Muscle layer of duodenum (tissue), 2 donors: ENCODE results near the gene DNM3.

Experiments
- H3K27ac ChIP-seq: one replicate; pipeline ENCODE4 v1.7.0; 2013; ENCODE audit warnings: mild to moderate bottlenecking, low read length
- H3K27me3 ChIP-seq: one replicate; pipeline ENCODE4 v1.7.0; 2013; ENCODE audit warnings: low read depth, mild to moderate bottlenecking, control low read depth, low read length
- H3K36me3 ChIP-seq, 2 donors: one replicate each; pipeline ENCODE4 v1.7.0; 2013; ENCODE audit warnings: low read length in 2 of 2, control low read depth in 1 of 2, mild to moderate bottlenecking in 1 of 2; ENCODE audit not compliant: insufficient read depth in 2 of 2, control insufficient read depth in 1 of 2
- H3K4me1 ChIP-seq, 2 donors: one replicate each; pipeline ENCODE4 v1.7.0; 2013; ENCODE audit warnings: low read length in 2 of 2, mild to moderate bottlenecking in 2 of 2, control low read depth in 1 of 2, moderate library complexity in 1 of 2; ENCODE audit not compliant: insufficient read depth in 2 of 2, control insufficient read depth in 1 of 2
- H3K4me3 ChIP-seq, 2 donors: one replicate each; pipeline ENCODE4 v1.7.0; 2013; ENCODE audit warnings: low read length in 2 of 2, low read depth in 1 of 2, mild to moderate bottlenecking in 1 of 2
- H3K9me3 ChIP-seq, 2 donors: one replicate each; pipeline ENCODE4 v1.7.0; 2013; ENCODE audit warnings: low read length in 2 of 2, control low read depth in 1 of 2, mild to moderate bottlenecking in 1 of 2; ENCODE audit not compliant: control insufficient read depth in 1 of 2
- donor health status: healthy.

Gene DNM3

DNA sequence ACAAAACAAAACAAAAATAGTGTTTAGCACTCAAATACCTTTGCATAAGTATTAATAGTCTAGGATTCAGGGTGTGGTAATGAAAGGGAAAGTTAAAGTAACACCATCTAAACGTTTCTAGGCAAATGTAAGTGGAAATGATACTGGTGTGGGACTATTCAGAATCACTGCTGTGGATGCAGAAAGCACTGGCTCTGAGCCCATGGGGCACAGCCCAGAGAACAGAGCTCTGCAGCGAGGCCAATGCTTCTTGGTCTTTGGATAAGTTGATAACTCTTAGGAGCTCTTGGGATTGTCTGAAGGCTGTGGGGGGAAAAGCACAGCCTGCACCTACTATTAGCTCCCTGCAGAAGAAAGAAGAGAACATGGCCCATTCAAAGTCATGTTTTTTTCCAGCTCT, 21.4 kb upstream of the DNM3 start:
- H3K27ac ChIP-seq = no peak overlapping the region
- no peaks in the 10 kb centered on the region for H3K9me3 ChIP-seq
- no peak overlapping the region for H3K4me3 ChIP-seq
- no peaks in the 10 kb centered on the region for H3K36me3 ChIP-seq
- H3K4me1 ChIP-seq = peaks cover 0 to 5% of the 10 kb centered on the region in 2 donors
- no peaks in the 10 kb centered on the region for H3K27me3 ChIP-seq

DNA sequence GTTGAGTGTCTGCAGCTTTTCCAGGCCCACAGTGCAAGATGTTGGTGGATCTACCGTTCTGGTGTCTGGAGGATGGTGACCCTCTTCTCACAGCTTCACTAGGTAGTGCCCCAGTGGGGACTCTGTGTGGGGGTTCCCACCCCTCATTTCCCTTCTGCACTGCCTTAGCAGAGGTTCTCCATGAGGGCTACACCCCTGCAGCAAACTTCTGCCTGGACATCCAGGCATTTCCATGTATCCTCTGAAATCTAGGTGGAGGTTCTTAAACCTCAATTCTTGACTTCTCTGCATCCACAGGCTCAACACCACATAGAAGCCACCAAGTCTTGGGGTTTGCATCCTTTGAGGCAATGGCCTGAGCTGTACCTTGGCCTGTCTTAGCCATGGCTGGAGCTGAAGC, 14.3 kb upstream of the DNM3 start:
- Histone ChIP-seq H3K27ac (no peak overlapping the region), H3K4me3 (no peak overlapping the region), H3K27me3 (no peaks in the 10 kb centered on the region), H3K9me3 (no peaks in the 10 kb centered on the region), H3K4me1 (no peaks in the 10 kb centered on the region), H3K36me3 (no peaks in the 10 kb centered on the region)

DNA sequence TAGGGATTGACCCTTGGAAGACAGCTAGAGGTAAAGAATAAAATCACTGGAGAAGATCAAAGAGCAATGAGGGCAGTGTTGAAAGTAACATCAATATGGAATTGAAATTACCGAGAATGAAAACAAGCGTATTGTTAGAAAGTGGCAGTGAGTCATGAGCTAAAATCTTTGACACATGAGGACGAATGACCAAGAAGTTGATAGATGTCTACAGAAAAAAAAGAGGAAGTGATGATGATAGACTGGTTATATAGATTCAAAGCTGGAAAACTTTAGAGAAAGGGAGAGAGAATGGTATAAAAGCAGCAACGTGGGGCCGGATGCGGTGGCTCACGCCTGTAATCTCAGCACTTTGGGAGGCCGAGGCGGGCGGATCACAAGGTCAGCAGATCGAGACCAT, 12.5 kb upstream of the DNM3 start:
- H3K4me1 ChIP-seq = no peaks in the 10 kb centered on the region
- H3K27me3 ChIP-seq = no peaks in the 10 kb centered on the region
- H3K4me3 ChIP-seq = no peak overlapping the region

DNA sequence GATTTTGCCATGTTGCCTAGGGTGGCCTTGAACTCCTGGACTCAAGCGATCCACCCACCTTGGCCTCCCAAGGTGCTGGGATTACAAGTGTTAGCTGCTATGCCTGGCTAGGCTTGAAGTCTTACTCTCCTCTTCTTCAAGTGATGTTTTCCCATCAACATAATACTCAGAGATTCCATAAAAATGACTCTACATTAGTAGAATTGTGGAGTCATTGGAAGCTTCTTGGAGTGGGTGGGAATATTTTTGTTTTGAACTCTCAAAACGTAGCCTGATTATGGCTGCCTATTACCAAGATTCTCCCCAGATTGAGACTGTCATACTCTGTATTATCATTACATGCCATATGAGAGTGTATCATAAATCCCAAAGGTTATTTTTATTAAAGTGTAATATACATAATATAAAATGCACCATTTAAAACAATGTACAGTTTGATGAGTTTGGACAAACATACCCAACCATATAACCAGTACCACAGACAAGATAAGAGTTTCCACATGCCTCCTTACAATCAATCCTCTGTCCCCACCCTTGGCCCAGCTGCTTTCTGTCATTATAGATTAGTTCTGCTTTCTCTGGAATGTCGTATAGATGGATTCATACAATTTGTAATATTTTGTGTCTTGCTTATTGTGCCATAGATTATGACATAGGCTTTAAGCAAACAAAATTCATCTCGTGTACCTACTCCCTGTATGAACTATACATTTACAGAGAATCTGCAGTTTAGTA, 8.0 kb upstream of the DNM3 start:
- Histone ChIP-seq H3K27ac (no peak overlapping the region), H3K27me3 (no peaks in the 10 kb centered on the region), H3K4me1 (no peaks in the 10 kb centered on the region), H3K4me3 (no peak overlapping the region), H3K9me3 (no peaks in the 10 kb centered on the region), H3K36me3 (no peaks in the 10 kb centered on the region)

More for the DNA sequence above, 12.5 kb upstream of the DNM3 start:
- no peaks in the 10 kb centered on the region for H3K9me3 ChIP-seq
- no peak overlapping the region for H3K27ac ChIP-seq
- H3K36me3 ChIP-seq = no peaks in the 10 kb centered on the region

DNA sequence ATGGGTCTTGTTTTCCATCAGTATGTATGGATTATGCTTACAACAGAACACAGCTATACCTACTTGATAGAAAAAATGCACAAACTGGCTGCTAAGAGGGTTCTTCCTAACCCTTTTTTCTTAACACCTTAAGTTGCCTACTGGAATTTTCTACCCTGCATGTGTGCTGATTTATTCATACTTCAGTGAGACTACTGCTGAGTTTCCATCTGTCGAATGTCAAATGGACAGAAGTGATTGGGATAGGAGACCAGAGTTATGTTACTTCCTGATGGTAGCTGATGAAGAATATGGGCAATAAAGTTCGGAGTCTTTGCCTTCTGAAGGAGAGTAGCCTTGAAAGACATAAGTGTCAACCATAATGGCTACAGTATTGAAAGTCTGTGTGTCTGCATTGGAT, 6.5 kb upstream of the DNM3 start:
- H3K27me3 ChIP-seq = no peaks in the 10 kb centered on the region
- H3K4me1 ChIP-seq = no peaks in the 10 kb centered on the region
- no peak overlapping the region for H3K4me3 ChIP-seq
- H3K9me3 ChIP-seq = no peaks in the 10 kb centered on the region
- H3K27ac ChIP-seq = no peak overlapping the region
- no peaks in the 10 kb centered on the region for H3K36me3 ChIP-seq

DNA sequence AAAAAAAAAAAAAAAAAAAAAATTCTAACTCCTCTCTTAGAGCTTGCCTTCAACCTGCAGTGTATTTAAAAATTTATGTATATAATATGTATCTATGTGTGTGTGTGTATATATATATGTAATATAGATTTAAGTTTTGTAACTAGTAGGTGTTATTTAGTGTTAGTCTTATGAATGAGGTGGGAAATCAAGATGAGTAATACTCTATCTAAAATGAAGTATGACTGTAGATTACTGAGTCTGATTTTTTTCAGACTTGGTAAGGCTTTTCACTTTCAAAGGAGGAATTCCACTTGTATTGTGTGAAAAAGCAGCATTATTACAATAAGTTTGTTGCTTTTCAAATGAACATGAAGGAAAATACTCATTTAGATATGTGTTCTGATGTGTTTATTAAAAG, 5.4 kb upstream of the DNM3 start:
- Histone ChIP-seq H3K4me3 (no peak overlapping the region), H3K36me3 (no peaks in the 10 kb centered on the region), H3K27me3 (no peaks in the 10 kb centered on the region), H3K4me1 (peaks cover 0 to 5% of the 10 kb centered on the region in 2 donors), H3K27ac (no peak overlapping the region), H3K9me3 (no peaks in the 10 kb centered on the region)

DNA sequence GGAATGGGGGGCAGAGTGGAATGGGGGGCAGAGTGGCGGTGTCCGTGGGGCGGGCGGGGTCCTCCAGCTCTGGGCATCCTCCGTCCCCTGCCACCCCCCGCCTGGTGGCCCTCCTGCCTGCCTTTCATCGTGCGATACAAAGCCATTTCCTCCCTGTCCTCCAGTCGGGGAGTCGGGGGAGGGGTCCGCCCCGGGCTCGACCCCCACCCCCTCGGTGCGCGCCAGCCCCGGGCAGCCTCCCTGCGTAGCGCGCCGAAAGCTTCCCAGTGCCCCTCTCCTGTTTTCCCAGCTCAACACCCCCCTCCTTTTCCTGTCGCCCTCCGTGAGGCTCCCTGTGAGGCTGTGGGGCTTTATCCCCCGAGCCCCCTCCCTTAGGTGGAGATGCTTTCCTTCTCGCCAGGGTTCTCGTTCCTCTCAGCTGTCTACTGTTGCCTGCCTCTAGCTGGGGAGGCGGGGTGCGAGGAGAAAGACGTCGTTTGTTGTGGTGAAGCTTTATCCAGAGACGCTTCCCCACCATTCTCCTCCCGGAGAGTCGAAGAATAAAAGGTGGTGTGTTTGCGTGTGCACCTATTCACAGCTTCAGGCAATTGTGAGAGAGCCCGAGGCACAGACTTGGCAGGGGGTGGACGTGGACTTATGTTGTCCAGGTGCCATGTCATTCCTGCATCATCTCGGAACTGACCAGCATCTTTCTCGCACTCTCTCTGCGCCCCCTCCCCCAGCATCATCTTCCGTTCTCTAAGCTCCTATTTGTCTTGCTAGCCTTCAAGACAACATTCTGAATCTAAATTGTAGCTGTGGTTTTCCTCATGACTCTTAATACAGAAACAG, 848 bp downstream of the DNM3 start:
- no peak overlapping the region for H3K27ac ChIP-seq
- peak overlapping the region; percentile 74 to 93 for H3K4me3 ChIP-seq
- peaks cover 0 to 5% of the 10 kb centered on the region in 2 donors for H3K4me1 ChIP-seq
- no peaks in the 10 kb centered on the region for H3K9me3 ChIP-seq
- H3K27me3 ChIP-seq = peaks cover 6% of the 10 kb centered on the region
- no peaks in the 10 kb centered on the region for H3K36me3 ChIP-seq

DNA sequence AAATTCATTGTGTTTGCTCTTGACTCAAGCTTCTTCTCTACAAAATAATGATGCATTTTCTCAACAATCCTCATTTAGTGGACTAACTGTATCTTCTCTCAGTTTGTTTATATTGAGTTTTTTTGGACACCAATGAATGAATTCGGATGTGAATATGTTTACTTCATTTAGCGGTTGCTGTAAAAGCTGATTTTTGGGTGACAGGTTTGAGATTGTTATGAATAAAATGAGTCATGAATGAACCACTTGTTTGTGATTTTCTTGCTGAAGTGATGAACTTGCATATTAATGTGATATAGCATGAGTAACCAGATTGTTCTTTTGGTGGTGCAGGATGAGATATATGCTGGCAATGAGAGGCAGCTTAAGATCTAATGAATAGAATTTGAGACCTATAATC, 3.1 kb downstream of the DNM3 start:
- H3K9me3 ChIP-seq = no peaks in the 10 kb centered on the region
- no peak overlapping the region for H3K4me3 ChIP-seq
- H3K4me1 ChIP-seq = peaks cover 0 to 5% of the 10 kb centered on the region in 2 donors
- no peaks in the 10 kb centered on the region for H3K36me3 ChIP-seq
- H3K27me3 ChIP-seq = peaks cover 6% of the 10 kb centered on the region
- H3K27ac ChIP-seq = no peak overlapping the region

DNA sequence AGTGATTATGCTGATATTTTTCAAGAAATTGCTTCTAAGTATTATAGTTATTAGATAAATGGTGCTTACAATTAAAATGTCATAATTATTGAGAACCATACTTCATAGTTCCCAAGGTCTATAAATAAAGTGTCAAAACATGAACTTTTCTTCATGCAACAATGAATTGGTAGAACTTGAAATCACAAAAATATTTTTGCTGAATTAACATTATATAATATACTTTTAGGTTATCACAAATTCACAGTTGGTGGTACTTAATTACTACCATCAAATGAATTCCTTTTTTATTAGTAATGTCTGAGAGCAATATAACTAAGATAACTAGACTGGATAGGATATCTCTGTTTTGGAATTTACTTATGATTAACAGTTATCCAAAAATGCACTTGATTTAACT, 4.7 kb downstream of the DNM3 start:
- H3K9me3 ChIP-seq = no peaks in the 10 kb centered on the region
- no peak overlapping the region for H3K27ac ChIP-seq
- no peaks in the 10 kb centered on the region for H3K36me3 ChIP-seq
- H3K4me1 ChIP-seq = no peaks in the 10 kb centered on the region
- H3K4me3 ChIP-seq = no peak overlapping the region
- H3K27me3 ChIP-seq = peaks cover 6% of the 10 kb centered on the region

DNA sequence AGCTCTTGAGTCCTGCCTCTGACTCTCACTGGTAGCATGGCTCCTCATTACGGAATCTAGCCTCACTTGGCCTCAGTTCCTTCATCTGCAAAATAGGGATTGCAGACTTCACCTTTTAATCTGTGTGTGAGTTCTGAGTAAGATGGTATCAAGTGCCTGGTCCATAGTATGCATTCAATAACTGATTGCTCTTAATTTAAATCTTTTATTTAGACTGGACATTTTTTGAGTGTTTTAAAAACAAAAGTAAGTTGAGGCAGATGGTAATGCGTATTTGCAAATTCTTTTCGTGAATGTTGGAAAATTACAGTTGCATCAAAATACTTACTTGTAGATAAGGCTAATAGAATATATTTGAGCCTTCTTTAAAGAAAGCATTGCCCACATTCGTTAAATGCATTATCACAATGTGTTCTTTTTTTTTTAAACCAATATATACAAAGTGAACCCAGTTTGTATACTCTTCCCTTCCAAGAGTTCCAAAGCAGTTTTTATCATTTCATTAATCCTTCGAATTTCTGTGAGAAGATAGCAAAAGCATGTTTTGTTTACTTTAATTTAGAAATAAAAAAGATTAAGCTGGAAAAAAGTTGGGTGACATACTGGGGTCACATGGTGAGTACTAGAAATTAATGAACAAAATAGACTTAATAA, 8.1 kb downstream of the DNM3 start:
- Histone ChIP-seq H3K27me3 (no peaks in the 10 kb centered on the region), H3K4me1 (no peaks in the 10 kb centered on the region), H3K36me3 (no peaks in the 10 kb centered on the region), H3K4me3 (no peak overlapping the region), H3K27ac (no peak overlapping the region), H3K9me3 (no peaks in the 10 kb centered on the region)

DNA sequence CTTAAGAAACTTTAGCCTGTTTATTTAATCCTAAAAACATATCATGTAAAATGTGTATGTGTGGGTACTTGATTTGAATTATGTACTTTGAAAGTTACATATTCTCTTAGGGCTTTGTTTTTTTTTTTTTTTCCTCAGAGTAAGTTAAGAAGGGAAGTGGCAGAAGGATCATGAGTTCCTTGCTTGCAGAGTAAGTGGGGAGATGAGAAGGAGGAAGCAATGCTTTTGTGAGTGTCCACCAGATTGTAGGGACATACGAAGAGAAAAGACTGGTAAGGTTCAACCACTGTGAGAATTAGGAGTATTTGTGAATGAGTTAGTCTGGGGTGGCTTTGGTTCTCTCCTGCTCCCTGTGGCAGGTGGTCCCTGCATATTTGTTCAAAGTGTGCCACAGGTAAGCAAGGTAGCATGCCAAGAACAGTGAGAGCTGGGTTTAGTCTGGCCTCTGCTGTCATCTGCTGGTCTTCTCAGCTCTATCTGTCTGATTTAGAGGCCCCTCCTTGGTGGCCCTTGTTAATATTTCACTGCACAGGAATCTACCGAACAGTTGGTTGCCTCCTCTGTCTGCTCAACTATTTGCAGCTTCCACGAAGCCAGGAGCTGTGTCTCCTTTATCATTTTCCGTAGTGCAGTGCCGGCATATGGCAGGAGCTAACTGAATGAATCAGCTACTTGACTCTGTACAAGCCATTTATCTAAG, 9.5 kb downstream of the DNM3 start:
- H3K4me1 ChIP-seq = no peaks in the 10 kb centered on the region
- H3K36me3 ChIP-seq = no peaks in the 10 kb centered on the region
- no peaks in the 10 kb centered on the region for H3K9me3 ChIP-seq
- no peak overlapping the region for H3K4me3 ChIP-seq
- no peaks in the 10 kb centered on the region for H3K27me3 ChIP-seq
- H3K27ac ChIP-seq = no peak overlapping the region
